Measurements from ENCODE around the gene TAOK1.

Gene TAOK1

GRCh38 chr17:29514792-29515191 lies 124.6 kb downstream of the TAOK1 start:
- TF ChIP-seq CTCF (IDR thresholded peaks at IDR 0.05; ENCODE audit: low read depth, low read length): no peak
- H3K4me3 ChIP-seq (ENCODE audit: low read depth, low read length): no peak overlapping the region

GRCh38 chr17:29518359-29518758 lies 128.2 kb downstream of the TAOK1 start:
- H3K4me3 ChIP-seq (ENCODE audit: low read depth, low read length): no peak overlapping the region
- no peak for TF ChIP-seq CTCF (IDR thresholded peaks at IDR 0.05; ENCODE audit: low read depth, low read length)

GRCh38 chr17:29524692-29525091 lies 134.5 kb downstream of the TAOK1 start:
- TF ChIP-seq CTCF (IDR thresholded peaks at IDR 0.05; ENCODE audit: low read depth, low read length): no peak
- H3K4me3 ChIP-seq (ENCODE audit: low read depth, low read length): no peak overlapping the region

GRCh38 chr17:29526322-29526721 lies 136.2 kb downstream of the TAOK1 start:
- TF ChIP-seq CTCF (IDR thresholded peaks at IDR 0.05; ENCODE audit: low read depth, low read length): no peak
- no peak overlapping the region for H3K4me3 ChIP-seq (ENCODE audit: low read depth, low read length)

- H3K4me3 ChIP-seq (ENCODE audit: low read depth, low read length): no peak overlapping the region
- no peak for TF ChIP-seq CTCF (IDR thresholded peaks at IDR 0.05; ENCODE audit: low read depth, low read length)
These were observed 143.8 kb downstream of the TAOK1 start for GRCh38 chr17:29533976-29534375.

GRCh38 chr17:29544066-29544465 lies 153.9 kb downstream of the TAOK1 start:
- H3K4me3 ChIP-seq (ENCODE audit: low read depth, low read length): no peak overlapping the region
- no peak for TF ChIP-seq CTCF (IDR thresholded peaks at IDR 0.05; ENCODE audit: low read depth, low read length)

- TF ChIP-seq CTCF (IDR thresholded peaks at IDR 0.05; ENCODE audit: low read depth, low read length): no peak
These were observed 155.9 kb downstream of the TAOK1 start for GRCh38 chr17:29546085-29546484.

More at GRCh38 chr17:29546085-29546484, 155.9 kb downstream of the TAOK1 start:
- H3K4me3 ChIP-seq (ENCODE audit: low read depth, low read length): no peak overlapping the region
